Gastroesophageal sphincter (tissue), 3 donors: ENCODE data around the gene S1PR3.

Experiments
- CTCF ChIP-seq, 4 experiments: fragments of 200-600 bp in 2 of 4; fragments of 450-650 bp in 2 of 4; sonication (generic) in 1 of 4; IDR thresholded peaks; one replicate each; pipeline ENCODE4 v1.5.1; 2017 to 2019; ENCODE audit warnings: antibody characterized with exemption in 4 of 4, mild to moderate bottlenecking in 2 of 4, moderate library complexity in 2 of 4
- EP300 ChIP-seq: sonication (generic); formaldehyde crosslinking; IDR thresholded peaks from one replicate; pipeline ENCODE4 v1.6.1; 2017; ENCODE audit warnings: antibody characterized with exemption, mild to moderate bottlenecking

- TF ChIP-seq CTCF (IDR thresholded peaks at IDR 0.05) (no peak), EP300 (no peak)
Measured at GRCh38 chr9:89008744-89009545, 17.7 kb downstream of the S1PR3 start.
